ENCODE data around the gene MYLK3.
"Not testable (repeated sequence)": the region's sequence is repeated elsewhere in the genome, so short reads cannot be mapped to it uniquely, and the experiment has no call there.

The MYLK3 gene

DNA sequence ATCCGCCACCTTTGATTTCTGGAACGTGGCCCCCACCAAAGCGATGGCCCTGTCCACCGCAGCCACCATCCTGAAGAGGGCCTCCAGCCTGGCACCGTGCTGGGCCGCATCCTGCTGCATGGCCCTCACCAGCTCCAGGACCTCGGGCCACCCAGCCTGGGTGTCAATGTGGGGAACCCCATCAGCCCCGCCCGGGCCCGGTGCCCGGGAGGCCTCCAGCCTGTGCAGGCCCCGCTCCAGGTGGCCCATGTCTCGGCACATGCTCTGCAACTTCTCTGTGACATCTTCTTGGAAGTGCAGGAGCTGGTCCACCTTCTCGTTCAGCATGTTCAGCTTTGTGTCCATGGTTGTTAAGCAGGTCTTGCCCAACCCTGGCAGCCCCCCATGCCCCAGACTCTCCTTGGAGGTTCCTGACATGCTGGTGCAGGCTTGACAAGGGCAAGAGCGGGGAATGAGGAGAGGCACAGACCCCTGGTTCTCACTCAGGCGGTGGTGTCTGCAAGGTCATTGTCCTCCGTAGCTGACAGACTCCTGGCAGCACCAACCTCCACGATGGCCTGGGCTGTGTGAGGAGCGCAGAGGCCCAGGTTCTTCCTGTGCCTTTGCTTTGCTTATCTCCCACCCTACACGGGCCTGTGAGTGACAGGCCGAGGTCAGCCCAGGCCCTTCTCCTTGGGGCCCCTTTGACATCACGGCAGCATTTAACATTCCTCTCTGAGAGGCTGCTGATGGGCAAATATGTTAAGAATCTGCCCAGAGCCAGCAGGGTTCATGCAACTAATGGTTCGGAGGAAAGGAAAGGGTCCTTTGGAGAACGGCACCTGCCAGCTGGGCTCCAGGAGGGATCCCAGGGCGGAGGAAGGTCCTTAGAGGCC lies at the start of gene MYLK3:
MYLK3 (minus strand) TSS at position 568 of the 875 bp plus-strand sequence; CDS start at position 417, 151 bp downstream.
- no peak for DNase-seq (ENCODE audit: low read depth, low spot score)

GRCh38 chr16:46797501-46797900 lies 49.4 kb upstream of the MYLK3 start:
- no peak for DNase-seq (ENCODE audit: low read depth, low spot score)
- H3K27ac ChIP-seq, result no peak overlapping the region

More for the DNA sequence above, at the start of gene MYLK3:
- no peak within 1 kb of the TSS for H3K27ac ChIP-seq

- H3K27ac ChIP-seq, result no peak overlapping the region
Observed at GRCh38 chr16:46796764-46797269, 48.7 kb upstream of the MYLK3 start.

GRCh38 chr16:46793841-46794240 lies 45.7 kb upstream of the MYLK3 start:
- DNase-seq (ENCODE audit: low read depth, low spot score), result no peak
- H3K27ac ChIP-seq, result no peak overlapping the region

More at GRCh38 chr16:46796764-46797269, 48.7 kb upstream of the MYLK3 start:
- DNase-seq (ENCODE audit: low read depth, low spot score), result no peak

DNA sequence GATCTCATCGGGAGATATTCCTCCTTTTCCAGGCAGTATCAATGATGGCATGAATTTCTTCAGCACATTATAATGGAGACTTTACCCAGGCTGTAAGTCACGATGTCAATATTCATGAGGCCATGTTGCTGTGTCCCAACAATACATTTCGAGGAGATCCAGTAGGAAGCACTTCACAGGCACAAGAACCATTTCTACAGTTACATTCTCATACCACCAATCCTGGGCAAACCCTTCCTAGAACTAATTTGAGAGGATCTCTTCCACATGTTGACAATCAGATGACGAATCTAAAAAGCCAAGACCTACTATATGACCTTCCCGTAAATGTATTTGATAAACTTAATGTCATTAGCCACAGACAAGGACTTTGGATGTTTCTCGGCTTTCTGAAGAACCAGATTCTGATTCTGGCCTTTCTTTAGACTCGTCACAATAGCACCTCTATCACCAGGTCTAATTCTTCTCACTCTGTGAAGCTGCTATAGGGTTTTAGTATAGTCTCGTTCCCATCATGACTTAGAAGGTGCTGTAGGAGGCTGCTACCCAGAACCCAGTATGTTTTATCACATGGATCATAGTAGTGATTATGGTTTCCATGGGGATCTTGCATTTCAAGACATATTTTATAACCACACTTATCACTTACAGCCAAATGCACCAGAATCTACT lies 42.6 kb upstream of the MYLK3 start:
- H3K27ac ChIP-seq, result no peak overlapping the region
- no peak for DNase-seq (ENCODE audit: low read depth, low spot score)

- H3K27ac ChIP-seq, result no peak overlapping the region
- DNase-seq (ENCODE audit: low read depth, low spot score), result no peak
Observed at GRCh38 chr16:46789499-46790414, 41.6 kb upstream of the MYLK3 start.

GRCh38 chr16:46788891-46789474 lies 40.8 kb upstream of the MYLK3 start:
- H3K27ac ChIP-seq, result no peak overlapping the region
- DNase-seq (ENCODE audit: low read depth, low spot score), result no peak

- H3K27ac ChIP-seq, result no peak overlapping the region
- no peak for DNase-seq (ENCODE audit: low read depth, low spot score)
Observed at GRCh38 chr16:46787909-46788308, 39.8 kb upstream of the MYLK3 start.

DNA sequence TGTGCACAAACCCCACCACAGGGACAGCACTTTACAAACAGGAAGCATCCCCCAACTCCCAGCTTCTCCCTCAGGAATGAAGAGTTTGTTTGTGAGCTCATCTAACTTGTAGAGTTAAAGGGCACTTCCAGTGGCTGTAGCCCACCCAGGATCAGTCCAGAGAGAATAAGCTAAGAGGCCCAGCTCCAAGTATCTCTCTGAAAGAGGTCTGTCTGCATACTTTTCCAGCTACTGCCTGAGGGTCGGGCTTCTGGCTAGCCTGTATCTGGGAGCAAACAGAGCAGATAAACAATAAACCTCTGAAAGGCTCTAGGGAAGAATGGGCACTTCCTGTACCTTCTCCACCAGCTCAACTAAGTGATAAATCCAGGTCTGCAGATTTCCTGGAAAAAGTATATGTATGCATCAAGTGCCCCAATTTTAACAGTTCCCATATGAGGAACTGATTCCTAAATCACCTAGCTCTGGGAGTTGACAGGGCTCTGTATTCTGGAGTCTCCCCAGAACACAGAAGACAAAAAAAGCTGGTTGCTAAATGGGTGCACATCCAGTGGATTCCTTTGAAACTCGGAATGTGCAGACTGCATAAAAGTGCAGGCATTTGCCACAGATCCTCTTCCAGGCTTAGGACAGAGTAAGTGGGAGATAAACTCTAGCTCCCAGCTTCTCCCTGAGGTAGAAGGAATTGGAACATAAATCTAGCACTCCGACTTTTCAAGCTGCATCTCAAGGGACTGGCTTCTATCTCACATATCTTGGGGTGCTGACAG lies 37.1 kb upstream of the MYLK3 start:
- H3K27ac ChIP-seq, result no peak overlapping the region
- no peak for DNase-seq (ENCODE audit: low read depth, low spot score)

GRCh38 chr16:46784569-46784968 lies 36.4 kb upstream of the MYLK3 start:
- not testable (repeated sequence) for DNase-seq (ENCODE audit: low read depth, low spot score); H3K27ac ChIP-seq

DNA sequence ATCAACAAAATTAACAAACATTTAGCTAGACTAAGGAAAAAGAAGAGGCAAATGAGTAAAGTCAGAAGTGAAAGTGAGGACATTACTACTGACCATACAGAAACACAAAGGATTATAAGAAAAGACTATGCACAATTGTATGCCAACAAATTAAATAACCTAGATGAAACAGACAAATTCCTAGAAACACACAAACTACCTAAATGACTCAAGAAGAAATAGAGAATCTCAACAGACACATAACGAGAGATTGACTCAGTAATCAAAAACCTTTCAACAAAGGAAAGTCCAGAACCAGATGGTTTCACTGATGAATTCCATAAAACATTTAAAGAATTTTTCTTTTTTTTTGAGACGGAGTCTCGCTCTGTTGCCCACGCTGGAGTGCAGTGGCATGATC lies 35.7 kb upstream of the MYLK3 start:
- DNase-seq (ENCODE audit: low read depth, low spot score), result no peak
- no peak overlapping the region for H3K27ac ChIP-seq

- H3K27ac ChIP-seq, result no peak overlapping the region
- DNase-seq (ENCODE audit: low read depth, low spot score), result no peak
Observed at GRCh38 chr16:46782320-46782719, 34.2 kb upstream of the MYLK3 start.

- no peak for DNase-seq (ENCODE audit: low read depth, low spot score)
- H3K27ac ChIP-seq, result no peak overlapping the region
Observed at GRCh38 chr16:46777804-46778203, 29.7 kb upstream of the MYLK3 start.

- no peak overlapping the region for H3K27ac ChIP-seq
- no peak for DNase-seq (ENCODE audit: low read depth, low spot score)
Observed at GRCh38 chr16:46775214-46775613, 27.1 kb upstream of the MYLK3 start.

DNA sequence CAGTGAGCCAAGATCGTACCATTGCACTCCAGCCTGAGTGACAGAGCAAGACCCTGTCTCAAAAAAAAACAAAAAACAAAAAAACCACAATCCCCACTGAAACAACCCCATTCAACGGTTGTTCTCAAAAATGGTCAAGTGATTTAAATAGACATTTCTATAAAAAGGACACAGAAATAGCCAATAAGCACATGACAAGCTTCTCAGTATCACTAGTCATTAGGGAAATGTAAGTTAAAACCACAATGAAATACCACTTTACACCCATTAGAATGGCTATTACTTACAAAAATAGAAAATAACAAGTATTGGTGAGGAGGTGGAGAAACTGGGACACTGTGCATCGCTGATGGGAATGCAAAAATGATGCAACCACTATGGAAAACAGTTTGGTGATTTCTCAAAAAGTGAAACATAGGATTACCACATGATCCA lies 26.6 kb upstream of the MYLK3 start:
- no peak overlapping the region for H3K27ac ChIP-seq
- no peak for DNase-seq (ENCODE audit: low read depth, low spot score)

GRCh38 chr16:46772463-46772862 lies 24.3 kb upstream of the MYLK3 start:
- no peak overlapping the region for H3K27ac ChIP-seq
- no peak for DNase-seq (ENCODE audit: low read depth, low spot score)

- no peak overlapping the region for H3K27ac ChIP-seq
- no peak for DNase-seq (ENCODE audit: low read depth, low spot score)
Observed at GRCh38 chr16:46768809-46769208, 20.7 kb upstream of the MYLK3 start.

DNA sequence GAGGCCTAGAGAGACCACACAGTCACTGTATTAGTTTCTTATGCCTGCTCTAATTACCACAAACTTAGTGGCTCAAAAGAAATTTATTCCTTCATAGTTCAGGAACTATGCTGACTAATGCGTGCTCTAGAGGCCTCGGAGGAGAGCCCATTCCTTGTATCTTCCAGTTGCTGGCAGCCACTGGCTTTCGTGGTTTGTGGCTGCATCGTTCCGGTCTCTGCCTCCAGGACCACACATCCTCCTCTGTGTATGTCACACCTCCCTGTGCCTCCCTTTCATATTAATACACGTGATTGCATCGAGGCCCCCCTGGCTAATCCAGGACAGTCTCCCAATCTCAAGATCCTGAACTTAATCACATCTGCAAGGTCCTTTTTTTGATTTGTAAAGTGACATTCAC lies 16.9 kb upstream of the MYLK3 start:
- no peak for DNase-seq (ENCODE audit: low read depth, low spot score)
- H3K27ac ChIP-seq, result no peak overlapping the region

DNA sequence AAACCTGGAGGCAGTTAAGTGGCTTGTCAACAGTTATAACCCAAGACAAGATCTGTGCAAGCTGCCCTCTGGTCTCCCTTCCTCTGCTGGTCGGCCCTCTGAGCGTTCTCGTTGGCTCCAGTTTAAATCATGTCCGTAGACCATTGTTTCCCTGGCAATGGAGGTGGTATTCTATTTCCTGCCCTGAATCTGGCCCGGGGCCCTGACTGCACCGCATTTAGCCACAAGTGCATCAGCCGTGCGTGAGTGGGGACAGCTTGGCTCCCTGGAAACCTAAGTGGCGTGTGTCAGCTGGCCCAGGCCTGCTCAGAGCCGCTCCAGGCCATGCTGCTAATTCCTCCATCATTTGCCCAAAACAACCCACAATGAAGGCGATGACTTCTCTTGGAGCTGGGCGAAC lies 15.0 kb upstream of the MYLK3 start:
- DNase-seq (ENCODE audit: low read depth, low spot score), result no peak

More for the DNA sequence above, 15.0 kb upstream of the MYLK3 start:
- no peak overlapping the region for H3K27ac ChIP-seq
